Upper lobe of right lung (tissue), 1 donor: ENCODE data around the gene ODR4. TPM values are rescaled to one million over a fixed set of nuclear protein-coding genes. Genes with fewer than 3 reads are reported as not detected.
"Not testable (repeated sequence)": the region's sequence is repeated elsewhere in the genome, so short reads cannot be mapped to it uniquely, and the experiment has no call there.

Source experiments
- ATAC-seq: fragments of 200-7000 bp; cut with Tn5 transposase; one replicate; pipeline ENCODE4 v1.9.1; 2020; ENCODE audit warnings: mild to moderate bottlenecking, moderate library complexity
- DNase-seq: peaks from one replicate; pipeline ENCODE4 v3.0.0-alpha.2; 2020
- H3K27ac ChIP-seq: fragments of 200-600 bp; one replicate; pipeline ENCODE4 v1.8.0; 2022
- H3K27me3 ChIP-seq: fragments of 200-600 bp; one replicate; pipeline ENCODE4 v1.8.0; 2022; ENCODE audit warnings: mild to moderate bottlenecking
- H3K36me3 ChIP-seq: fragments of 200-600 bp; one replicate; pipeline ENCODE4 v1.8.0; 2022
- H3K4me1 ChIP-seq: fragments of 200-600 bp; one replicate; pipeline ENCODE4 v1.8.0; 2022
- H3K4me3 ChIP-seq: fragments of 200-600 bp; one replicate; pipeline ENCODE4 v1.8.0; 2022; ENCODE audit warnings: mild to moderate bottlenecking
- H3K9me3 ChIP-seq: fragments of 200-600 bp; one replicate; pipeline ENCODE4 v1.8.0; 2022
- intact Hi-C: fragments of 100-400 bp; cut with DNase I; formaldehyde crosslinking; loops from one replicate; pipeline ENCODE4 v1.11.0; 2022
- total RNA-seq: library from RNA; stranded (reverse); fragmentation: NEBNext Ultra II Directional; extraction: Animal tissue kit (Norgen Biotek cat#: 25700); gene quantifications from one replicate; pipeline ENCODE4 v1.2.1, GENCODE V29; 2021
- TF ChIP-seq, protein P1 (sequence below): fragments of 200-600 bp; IDR thresholded peaks from one replicate; pipeline ENCODE4 v1.8.0; 2022; ENCODE audit warnings: antibody characterized with exemption
- donor health status: DM: no; HTN: yes; CAD: no; lungs with severe emphysema.

The ODR4 gene
- total RNA-seq, 1 donor from 2014 or later: 21.6 TPM

- no peaks in the 10 kb centered on the region for H3K36me3 ChIP-seq
- no peak for ATAC-seq
- H3K4me3 ChIP-seq: no peak overlapping the region
- intact Hi-C loops: no loop called here
- no peak overlapping the region for H3K27ac ChIP-seq
- no peaks in the 10 kb centered on the region for H3K9me3 ChIP-seq
- TF ChIP-seq, protein P1, sequence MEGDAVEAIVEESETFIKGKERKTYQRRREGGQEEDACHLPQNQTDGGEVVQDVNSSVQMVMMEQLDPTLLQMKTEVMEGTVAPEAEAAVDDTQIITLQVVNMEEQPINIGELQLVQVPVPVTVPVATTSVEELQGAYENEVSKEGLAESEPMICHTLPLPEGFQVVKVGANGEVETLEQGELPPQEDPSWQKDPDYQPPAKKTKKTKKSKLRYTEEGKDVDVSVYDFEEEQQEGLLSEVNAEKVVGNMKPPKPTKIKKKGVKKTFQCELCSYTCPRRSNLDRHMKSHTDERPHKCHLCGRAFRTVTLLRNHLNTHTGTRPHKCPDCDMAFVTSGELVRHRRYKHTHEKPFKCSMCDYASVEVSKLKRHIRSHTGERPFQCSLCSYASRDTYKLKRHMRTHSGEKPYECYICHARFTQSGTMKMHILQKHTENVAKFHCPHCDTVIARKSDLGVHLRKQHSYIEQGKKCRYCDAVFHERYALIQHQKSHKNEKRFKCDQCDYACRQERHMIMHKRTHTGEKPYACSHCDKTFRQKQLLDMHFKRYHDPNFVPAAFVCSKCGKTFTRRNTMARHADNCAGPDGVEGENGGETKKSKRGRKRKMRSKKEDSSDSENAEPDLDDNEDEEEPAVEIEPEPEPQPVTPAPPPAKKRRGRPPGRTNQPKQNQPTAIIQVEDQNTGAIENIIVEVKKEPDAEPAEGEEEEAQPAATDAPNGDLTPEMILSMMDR: no peak
- H3K27me3 ChIP-seq: no peaks in the 10 kb centered on the region
- peaks cover 8% of the 10 kb centered on the region for H3K4me1 ChIP-seq
- DNase-seq: no peak
Observed at GRCh38 chr1:186442651-186443375, 67.2 kb downstream of the ODR4 start.

GRCh38 chr1:186443638-186444037, 68.0 kb downstream of the ODR4 start:
- intact Hi-C loops: no loop called here
- no peak overlapping the region for H3K27ac ChIP-seq
- TF ChIP-seq, protein P1: no peak

GRCh38 chr1:186446152-186446551, 70.5 kb downstream of the ODR4 start:
- intact Hi-C loops: no loop called here
- H3K4me3 ChIP-seq: no peak overlapping the region
- H3K27me3 ChIP-seq: no peaks in the 10 kb centered on the region
- TF ChIP-seq, protein P1: no peak
- DNase-seq (no peak), ATAC-seq (no peak)
- no peak overlapping the region for H3K27ac ChIP-seq
- peaks cover 8% of the 10 kb centered on the region for H3K4me1 ChIP-seq
- H3K36me3 ChIP-seq: no peaks in the 10 kb centered on the region
- no peaks in the 10 kb centered on the region for H3K9me3 ChIP-seq

More at GRCh38 chr1:186443638-186444037, 68.0 kb downstream of the ODR4 start:
- ATAC-seq: no peak
- Histone ChIP-seq H3K4me3 (no peak overlapping the region), H3K27me3 (no peaks in the 10 kb centered on the region), H3K4me1 (peaks cover 8% of the 10 kb centered on the region), H3K9me3 (no peaks in the 10 kb centered on the region), H3K36me3 (no peaks in the 10 kb centered on the region)
- no peak for DNase-seq

- DNase-seq: no peak
- ATAC-seq: no peak
- Histone ChIP-seq H3K9me3 (no peaks in the 10 kb centered on the region), H3K27me3 (no peaks in the 10 kb centered on the region), H3K36me3 (no peaks in the 10 kb centered on the region), H3K4me1 (no peaks in the 10 kb centered on the region), H3K27ac (no peak overlapping the region), H3K4me3 (no peak overlapping the region)
- TF ChIP-seq, protein P1: no peak
- intact Hi-C loops: no loop called here
Observed at GRCh38 chr1:186454981-186455380, 79.3 kb downstream of the ODR4 start.

DNA sequence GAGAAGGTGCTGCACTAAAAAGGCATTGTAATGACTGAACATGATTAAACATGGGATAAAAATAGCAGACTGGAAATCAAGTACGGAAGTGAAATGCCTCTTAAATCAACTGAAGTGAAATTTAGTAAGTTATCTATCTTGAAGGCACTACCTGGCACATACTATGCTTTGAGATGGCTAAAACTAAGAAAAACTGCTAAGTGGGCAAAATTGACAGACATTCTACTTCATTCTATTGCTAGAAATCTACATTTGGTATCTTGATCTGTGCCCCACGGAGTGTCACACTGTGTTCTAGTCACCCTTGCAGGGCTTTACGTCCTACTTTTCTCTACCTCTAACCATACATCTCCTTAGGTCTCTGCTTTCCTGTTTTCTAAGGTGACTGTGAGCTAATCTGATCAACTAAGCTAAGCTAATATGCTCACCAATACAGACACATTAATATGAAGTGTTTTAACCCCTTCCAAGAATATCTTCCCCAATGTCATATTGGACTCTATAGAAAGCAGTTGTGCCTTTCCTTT, 81.2 kb downstream of the ODR4 start:
- no peaks in the 10 kb centered on the region for H3K4me1 ChIP-seq
- DNase-seq (no peak), ATAC-seq (no peak)
- intact Hi-C loops: no loop called here
- TF ChIP-seq, protein P1: no peak
- H3K4me3 ChIP-seq: no peak overlapping the region
- H3K27ac ChIP-seq: no peak overlapping the region
- no peaks in the 10 kb centered on the region for H3K36me3 ChIP-seq
- no peaks in the 10 kb centered on the region for H3K9me3 ChIP-seq
- H3K27me3 ChIP-seq: no peaks in the 10 kb centered on the region

- H3K4me3 ChIP-seq, H3K36me3 ChIP-seq, H3K27ac ChIP-seq, DNase-seq, H3K27me3 ChIP-seq, intact Hi-C loops, ATAC-seq, H3K9me3 ChIP-seq, H3K4me1 ChIP-seq: not testable (repeated sequence)
Observed at GRCh38 chr1:186459161-186459560, 83.5 kb downstream of the ODR4 start.
